ENCODE data around the gene C19orf67.

GRCh38 chr19:14112051-14112808 is 26.6 kb upstream of the C19orf67 start:
- no peak for TF ChIP-seq CTCF (conservative IDR thresholded peaks at IDR 0.05 in 1 of 2, IDR thresholded peaks at IDR 0.05 in 1 of 2; ENCODE audit: extremely low read depth in 1 of 2, insufficient read depth in 1 of 2, low read depth in 1 of 2, low read length in 2 of 2)
- TF ChIP-seq EZH2 (IDR thresholded peaks at IDR 0.05; ENCODE audit: borderline replicate concordance, low read length) = no peak
